Panc1 (cell line): ENCODE results near the gene ZFAND2A. TPM values are rescaled to one million over a fixed set of nuclear protein-coding genes. Genes with fewer than 3 reads are reported as not detected.

Experiments
- ATAC-seq: fragments of 200-7000 bp; cut with Tn5 transposase; 2 replicates; pipeline ENCODE4 v1.9.1; 2020; ENCODE audit warnings: mild to moderate bottlenecking, moderate library complexity
- BruUV-seq: library from RNA; stranded (reverse); fragments of 400-500 nt; replicated peaks from 2 replicates; lab custom pipeline; 2021; lab: Mats Ljungman, UMichigan
- CTCF ChIA-PET: fragments of 300-600 bp; sonication (Branson Sonifier 250); formaldehyde crosslinking; loops from one replicate; lab custom pipeline; 2022; ENCODE audit warnings: antibody characterized with exemption; lab: Charles Lee
- POLR2A ChIA-PET: fragments of 300-600 bp; sonication (Branson Sonifier 250); formaldehyde crosslinking; loops from one replicate; lab custom pipeline; 2022; ENCODE audit warnings: antibody characterized with exemption; lab: Charles Lee
- DNase-seq: peaks from one replicate; pipeline ENCODE4 v3.0.0-alpha.2; 2010; ENCODE audit warnings: low read depth, low spot score
- H3K27ac ChIP-seq: 2 replicates; pipeline ENCODE4 v1.5.1; 2011; ENCODE audit warnings: mild to moderate bottlenecking, low read length, inconsistent platforms
- H3K27me3 ChIP-seq: fragments of 200-500 bp; sonication (Bioruptor generic); 2 replicates; pipeline ENCODE4 v1.6.0; 2014; ENCODE audit warnings: low read length, inconsistent platforms; ENCODE audit not compliant: control insufficient read depth, insufficient read depth
- H3K36me3 ChIP-seq: fragments of 200-500 bp; sonication (Bioruptor generic); 2 replicates; pipeline ENCODE4 v1.5.1; 2014; ENCODE audit warnings: inconsistent platforms, mild to moderate bottlenecking, low read length, moderate library complexity; ENCODE audit not compliant: control insufficient read depth, insufficient read depth
- H3K4me1 ChIP-seq: 2 replicates; pipeline ENCODE4 v1.5.1; 2011; ENCODE audit warnings: inconsistent platforms, mild to moderate bottlenecking, low read length, moderate library complexity; ENCODE audit not compliant: control insufficient read depth, insufficient read depth
- H3K4me3 ChIP-seq, 2 experiments: 2 replicates each; pipeline ENCODE4 v1.5.1; 2011 to 2012; ENCODE audit warnings: low read depth in 2 of 2, low read length in 2 of 2, mild to moderate bottlenecking in 2 of 2, inconsistent platforms in 1 of 2, moderate library complexity in 1 of 2
- H3K9me3 ChIP-seq: fragments of 200-500 bp; sonication (Bioruptor generic); 2 replicates; pipeline ENCODE4 v1.5.1; 2014; ENCODE audit warnings: low read depth, mild to moderate bottlenecking, inconsistent platforms, low read length, moderate library complexity; ENCODE audit not compliant: control insufficient read depth, insufficient read depth
- CTCF ChIP-seq: fragments of 450-650 bp; IDR thresholded peaks from 2 replicates; pipeline ENCODE4 v1.5.1; 2017; ENCODE audit warnings: mild to moderate bottlenecking
- POLR2AphosphoS5 ChIP-seq: IDR thresholded peaks from 2 replicates; pipeline ENCODE4 v1.6.1; 2012; ENCODE audit warnings: mild to moderate bottlenecking, low read depth, low read length, moderate library complexity
- SIN3A ChIP-seq: IDR thresholded peaks from 2 replicates; pipeline ENCODE4 v1.6.1; 2012; ENCODE audit warnings: low read depth, mild to moderate bottlenecking, low read length, moderate library complexity, borderline replicate concordance; ENCODE audit not compliant: insufficient read depth
- TCF7L2 ChIP-seq: IDR thresholded peaks from 2 replicates; pipeline ENCODE4 v1.6.1; 2011; ENCODE audit warnings: mild to moderate bottlenecking, low read depth, low read length, inconsistent platforms
- in situ Hi-C: cut with HindIII; loops from 2 replicates; pipeline ENCODE4 v1.10.0; 2016; ENCODE audit warnings: low sequenced_read_pairs, low pct_unique_long_range_greater_than_20kb
- intact Hi-C: fragments of 100-400 bp; cut with micrococcal nuclease; formaldehyde crosslinking; loops from one replicate; pipeline ENCODE4 v1.10.0; 2022; ENCODE audit not compliant: unreplicated experiment
- total RNA-seq: library from RNA; stranded (reverse); gene quantifications from one replicate; pipeline ENCODE4 v1.2.1, GENCODE V29; 2021; ENCODE audit not compliant: unreplicated experiment
- TF ChIP-seq, protein P1 (sequence below), 2 experiments: IDR thresholded peaks; 2 replicates each; pipeline ENCODE4 v1.6.1; 2011 to 2012; ENCODE audit warnings: low read depth in 2 of 2, control low read depth in 1 of 2, low read length in 1 of 2, mild to moderate bottlenecking in 1 of 2, moderate library complexity in 1 of 2; ENCODE audit not compliant: insufficient read depth in 1 of 2

The ZFAND2A gene
- total RNA-seq, 1 experiment from 2014 or later, result 24.1 TPM

GRCh38 chr7:1104516-1105179 lies 55.3 kb downstream of the ZFAND2A start:
- BruUV-seq, result no TSS peak
- Histone ChIP-seq H3K36me3 (no peaks in the 10 kb centered on the region), H3K9me3 (no peaks in the 10 kb centered on the region), H3K27ac (no peak overlapping the region), H3K4me3 (no peak overlapping the region), H3K27me3 (no peaks in the 10 kb centered on the region), H3K4me1 (no peaks in the 10 kb centered on the region)
- POLR2A ChIA-PET, result no interaction called here
- intact Hi-C loops, result no loop called here
- in situ Hi-C loops, result no loop called here
- ATAC-seq (no peak), DNase-seq (no peak)
- CTCF ChIA-PET, result interaction anchor here (0.6 kb wide), 1 partner anchor 306 kb away, joined by 6 read pairs; no protein-coding TSS in a partner anchor
- no peak for TF ChIP-seq TCF7L2
- TF ChIP-seq CTCF, result no peak
- TF ChIP-seq POLR2AphosphoS5, result no peak
- no peak for TF ChIP-seq SIN3A
- TF ChIP-seq, protein P1, sequence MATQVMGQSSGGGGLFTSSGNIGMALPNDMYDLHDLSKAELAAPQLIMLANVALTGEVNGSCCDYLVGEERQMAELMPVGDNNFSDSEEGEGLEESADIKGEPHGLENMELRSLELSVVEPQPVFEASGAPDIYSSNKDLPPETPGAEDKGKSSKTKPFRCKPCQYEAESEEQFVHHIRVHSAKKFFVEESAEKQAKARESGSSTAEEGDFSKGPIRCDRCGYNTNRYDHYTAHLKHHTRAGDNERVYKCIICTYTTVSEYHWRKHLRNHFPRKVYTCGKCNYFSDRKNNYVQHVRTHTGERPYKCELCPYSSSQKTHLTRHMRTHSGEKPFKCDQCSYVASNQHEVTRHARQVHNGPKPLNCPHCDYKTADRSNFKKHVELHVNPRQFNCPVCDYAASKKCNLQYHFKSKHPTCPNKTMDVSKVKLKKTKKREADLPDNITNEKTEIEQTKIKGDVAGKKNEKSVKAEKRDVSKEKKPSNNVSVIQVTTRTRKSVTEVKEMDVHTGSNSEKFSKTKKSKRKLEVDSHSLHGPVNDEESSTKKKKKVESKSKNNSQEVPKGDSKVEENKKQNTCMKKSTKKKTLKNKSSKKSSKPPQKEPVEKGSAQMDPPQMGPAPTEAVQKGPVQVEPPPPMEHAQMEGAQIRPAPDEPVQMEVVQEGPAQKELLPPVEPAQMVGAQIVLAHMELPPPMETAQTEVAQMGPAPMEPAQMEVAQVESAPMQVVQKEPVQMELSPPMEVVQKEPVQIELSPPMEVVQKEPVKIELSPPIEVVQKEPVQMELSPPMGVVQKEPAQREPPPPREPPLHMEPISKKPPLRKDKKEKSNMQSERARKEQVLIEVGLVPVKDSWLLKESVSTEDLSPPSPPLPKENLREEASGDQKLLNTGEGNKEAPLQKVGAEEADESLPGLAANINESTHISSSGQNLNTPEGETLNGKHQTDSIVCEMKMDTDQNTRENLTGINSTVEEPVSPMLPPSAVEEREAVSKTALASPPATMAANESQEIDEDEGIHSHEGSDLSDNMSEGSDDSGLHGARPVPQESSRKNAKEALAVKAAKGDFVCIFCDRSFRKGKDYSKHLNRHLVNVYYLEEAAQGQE (IDR thresholded peaks at IDR 0.05; ENCODE audit: insufficient read depth in 1 of 2, low read depth in 2 of 2, low read length in 1 of 2), result no peak

GRCh38 chr7:1103789-1104515 lies 56.0 kb downstream of the ZFAND2A start:
- Histone ChIP-seq H3K9me3 (no peaks in the 10 kb centered on the region), H3K4me1 (no peaks in the 10 kb centered on the region), H3K36me3 (no peaks in the 10 kb centered on the region), H3K27me3 (no peaks in the 10 kb centered on the region), H3K4me3 (no peak overlapping the region), H3K27ac (no peak overlapping the region)
- TF ChIP-seq TCF7L2 (no peak), SIN3A (no peak), POLR2AphosphoS5 (no peak), CTCF (no peak)
- TF ChIP-seq, protein P1 (IDR thresholded peaks at IDR 0.05; ENCODE audit: insufficient read depth in 1 of 2, low read depth in 2 of 2, low read length in 1 of 2), result no peak
- POLR2A ChIA-PET, result no interaction called here
- in situ Hi-C loops, result no loop called here
- no peak for ATAC-seq
- no TSS peak for BruUV-seq
- intact Hi-C loops, result no loop called here
- no peak for DNase-seq
- CTCF ChIA-PET, result interaction anchor here (0.6 kb wide), 2 partner anchors 18 to 307 kb away, joined by 6 to 7 read pairs; no protein-coding TSS in a partner anchor
